Activated T-cell treated with anti-CD3 and anti-CD28 coated beads, Interleukin-2, amount 50 U/mL, for 4 hours (primary cell): Measurements from ENCODE around the gene SHH. TPM values are rescaled to one million over a fixed set of nuclear protein-coding genes. Genes with fewer than 3 reads are reported as not detected.

Source experiments
- ATAC-seq, 2 donors: fragments of 200-7000 bp; cut with Tn5 transposase; one replicate each; pipeline ENCODE4 v1.10.0; 2021
- DNase-seq: peaks from one replicate; pipeline ENCODE4 v3.0.0-alpha.2; 2020
- H3K27me3 Mint-ChIP-seq: one replicate; pipeline ENCODE4 v1.8.0; 2021; ENCODE audit warnings: low read depth, mixed read lengths
- H3K36me3 Mint-ChIP-seq: one replicate; pipeline ENCODE4 v1.8.0; 2022; ENCODE audit warnings: mixed read lengths; ENCODE audit not compliant: insufficient read depth
- H3K4me1 Mint-ChIP-seq: one replicate; pipeline ENCODE4 v1.8.0; 2021; ENCODE audit warnings: low read depth, mixed read lengths
- H3K4me3 Mint-ChIP-seq: one replicate; pipeline ENCODE4 v1.8.0; 2021; ENCODE audit warnings: mild to moderate bottlenecking, moderate library complexity, mixed read lengths
- H3K9me3 Mint-ChIP-seq: one replicate; pipeline ENCODE4 v1.8.0; 2021; ENCODE audit warnings: mixed read lengths
- total RNA-seq, 3 donors: library from RNA; stranded (reverse); gene quantifications; one replicate each; pipeline ENCODE4 v1.2.1, GENCODE V29; 2021

The SHH gene
- total RNA-seq, 3 donors from 2014 or later, result 0.05 TPM; not detected in 1

- no peak for ATAC-seq
- Mint-ChIP-seq H3K27me3 (peaks cover 11% of the 10 kb centered on the region), H3K4me1 (peaks cover 11% of the 10 kb centered on the region)
Observed at GRCh38 chr7:155790666-155791065, 21.6 kb downstream of the SHH start.

GRCh38 chr7:155789001-155789725, 23.1 kb downstream of the SHH start:
- ATAC-seq (no peak), DNase-seq (no peak)
- Mint-ChIP-seq H3K36me3 (peaks cover 5% of the 10 kb centered on the region), H3K9me3 (no peaks in the 10 kb centered on the region), H3K4me1 (peaks cover 11% of the 10 kb centered on the region), H3K27me3 (peaks cover 11% of the 10 kb centered on the region), H3K4me3 (no peak overlapping the region)

More at GRCh38 chr7:155790666-155791065, 21.6 kb downstream of the SHH start:
- H3K36me3 Mint-ChIP-seq, result peaks cover 2% of the 10 kb centered on the region
- DNase-seq, result no peak
- H3K4me3 Mint-ChIP-seq, result no peak overlapping the region
- H3K9me3 Mint-ChIP-seq, result no peaks in the 10 kb centered on the region

GRCh38 chr7:155788616-155789000, 23.7 kb downstream of the SHH start:
- peaks cover 11% of the 10 kb centered on the region for H3K27me3 Mint-ChIP-seq
- DNase-seq (no peak), ATAC-seq (no peak)
- peaks cover 11% of the 10 kb centered on the region for H3K4me1 Mint-ChIP-seq
- no peaks in the 10 kb centered on the region for H3K9me3 Mint-ChIP-seq
- no peak overlapping the region for H3K4me3 Mint-ChIP-seq
- peaks cover 10% of the 10 kb centered on the region for H3K36me3 Mint-ChIP-seq

GRCh38 chr7:155787171-155787851, 25.0 kb downstream of the SHH start:
- Mint-ChIP-seq H3K4me3 (no peak overlapping the region), H3K9me3 (no peaks in the 10 kb centered on the region), H3K36me3 (peaks cover 15% of the 10 kb centered on the region), H3K27me3 (peaks cover 11% of the 10 kb centered on the region), H3K4me1 (peaks cover 11% of the 10 kb centered on the region)
- DNase-seq (no peak), ATAC-seq (peak; percentile 42 to 44)

GRCh38 chr7:155786491-155786890, 25.8 kb downstream of the SHH start:
- no peak overlapping the region for H3K4me3 Mint-ChIP-seq
- peaks cover 11% of the 10 kb centered on the region for H3K4me1 Mint-ChIP-seq
- ATAC-seq (no peak), DNase-seq (no peak)
- no peaks in the 10 kb centered on the region for H3K9me3 Mint-ChIP-seq
- peaks cover 11% of the 10 kb centered on the region for H3K27me3 Mint-ChIP-seq
- peaks cover 20% of the 10 kb centered on the region for H3K36me3 Mint-ChIP-seq

- Mint-ChIP-seq H3K9me3 (no peaks in the 10 kb centered on the region), H3K4me1 (peaks cover 11% of the 10 kb centered on the region), H3K27me3 (peaks cover 11% of the 10 kb centered on the region), H3K4me3 (no peak overlapping the region), H3K36me3 (peaks cover 29% of the 10 kb centered on the region)
- DNase-seq, result no peak
- ATAC-seq, result no peak
Observed at GRCh38 chr7:155785536-155785935, 26.7 kb downstream of the SHH start.

GRCh38 chr7:155782466-155782865, 29.8 kb downstream of the SHH start:
- peaks cover 44% of the 10 kb centered on the region for H3K36me3 Mint-ChIP-seq
- no peak for ATAC-seq
- no peak for DNase-seq
- no peak overlapping the region for H3K4me3 Mint-ChIP-seq
- H3K4me1 Mint-ChIP-seq, result peaks cover 7% of the 10 kb centered on the region
- peaks cover 6% of the 10 kb centered on the region for H3K27me3 Mint-ChIP-seq
- no peaks in the 10 kb centered on the region for H3K9me3 Mint-ChIP-seq

GRCh38 chr7:155781433-155781832, 30.8 kb downstream of the SHH start:
- DNase-seq (no peak), ATAC-seq (no peak)
- Mint-ChIP-seq H3K36me3 (peaks cover 53% of the 10 kb centered on the region), H3K9me3 (no peaks in the 10 kb centered on the region), H3K4me3 (no peak overlapping the region), H3K27me3 (peaks cover 6% of the 10 kb centered on the region), H3K4me1 (peaks cover 7% of the 10 kb centered on the region)

GRCh38 chr7:155780884-155781283, 31.4 kb downstream of the SHH start:
- Mint-ChIP-seq H3K36me3 (peaks cover 55% of the 10 kb centered on the region), H3K4me3 (no peak overlapping the region), H3K4me1 (peaks cover 1% of the 10 kb centered on the region), H3K9me3 (no peaks in the 10 kb centered on the region), H3K27me3 (peaks cover 2% of the 10 kb centered on the region)
- DNase-seq (no peak), ATAC-seq (no peak)

- peaks cover 65% of the 10 kb centered on the region for H3K36me3 Mint-ChIP-seq
- ATAC-seq (no peak), DNase-seq (no peak)
- no peaks in the 10 kb centered on the region for H3K4me1 Mint-ChIP-seq
- no peak overlapping the region for H3K4me3 Mint-ChIP-seq
- no peaks in the 10 kb centered on the region for H3K9me3 Mint-ChIP-seq
- H3K27me3 Mint-ChIP-seq, result no peaks in the 10 kb centered on the region
Observed at GRCh38 chr7:155778349-155778748, 33.9 kb downstream of the SHH start.

GRCh38 chr7:155776606-155777005, 35.7 kb downstream of the SHH start:
- no peak overlapping the region for H3K4me3 Mint-ChIP-seq
- H3K4me1 Mint-ChIP-seq, result no peaks in the 10 kb centered on the region
- peaks cover 62% of the 10 kb centered on the region for H3K36me3 Mint-ChIP-seq
- no peaks in the 10 kb centered on the region for H3K9me3 Mint-ChIP-seq
- ATAC-seq (no peak), DNase-seq (no peak)
- no peaks in the 10 kb centered on the region for H3K27me3 Mint-ChIP-seq

- H3K4me3 Mint-ChIP-seq, result no peak overlapping the region
- H3K27me3 Mint-ChIP-seq, result no peaks in the 10 kb centered on the region
- H3K4me1 Mint-ChIP-seq, result no peaks in the 10 kb centered on the region
- no peaks in the 10 kb centered on the region for H3K9me3 Mint-ChIP-seq
- DNase-seq, result no peak
- peaks cover 57% of the 10 kb centered on the region for H3K36me3 Mint-ChIP-seq
- ATAC-seq, result no peak
Observed at GRCh38 chr7:155775691-155776090, 36.6 kb downstream of the SHH start.

- no peaks in the 10 kb centered on the region for H3K4me1 Mint-ChIP-seq
- no peaks in the 10 kb centered on the region for H3K9me3 Mint-ChIP-seq
- ATAC-seq (no peak), DNase-seq (no peak)
- H3K36me3 Mint-ChIP-seq, result peaks cover 55% of the 10 kb centered on the region
- no peak overlapping the region for H3K4me3 Mint-ChIP-seq
- H3K27me3 Mint-ChIP-seq, result no peaks in the 10 kb centered on the region
Observed at GRCh38 chr7:155774947-155775346, 37.3 kb downstream of the SHH start.

GRCh38 chr7:155773531-155773930, 38.7 kb downstream of the SHH start:
- Mint-ChIP-seq H3K4me1 (no peaks in the 10 kb centered on the region), H3K9me3 (no peaks in the 10 kb centered on the region), H3K36me3 (peaks cover 62% of the 10 kb centered on the region), H3K4me3 (no peak overlapping the region), H3K27me3 (no peaks in the 10 kb centered on the region)
- no peak for ATAC-seq
- no peak for DNase-seq

GRCh38 chr7:155770241-155770640, 42.0 kb downstream of the SHH start:
- Mint-ChIP-seq H3K4me3 (no peak overlapping the region), H3K36me3 (peaks cover 45% of the 10 kb centered on the region), H3K27me3 (no peaks in the 10 kb centered on the region), H3K4me1 (peaks cover 4% of the 10 kb centered on the region), H3K9me3 (no peaks in the 10 kb centered on the region)
- DNase-seq (no peak), ATAC-seq (no peak)
